ENCODE results near the gene ESR1.
"Not testable (repeated sequence)": the region's sequence is repeated elsewhere in the genome, so short reads cannot be mapped to it uniquely, and the experiment has no call there.

ESR1 gene

GRCh38 chr6:152059909-152060308 is 252.4 kb downstream of the ESR1 start:
- no peak overlapping the region for H3K27ac ChIP-seq
- TF ChIP-seq CTCF (conservative IDR thresholded peaks at IDR 0.05) = no peak

GRCh38 chr6:152062476-152062875 is 255.0 kb downstream of the ESR1 start:
- no peak for TF ChIP-seq CTCF (conservative IDR thresholded peaks at IDR 0.05)
- H3K27ac ChIP-seq = no peak overlapping the region

GRCh38 chr6:152063170-152063921 is 255.9 kb downstream of the ESR1 start:
- peak overlapping the region; percentile 36 for H3K27ac ChIP-seq
- no peak for TF ChIP-seq CTCF (conservative IDR thresholded peaks at IDR 0.05)

GRCh38 chr6:152068622-152069261 is 261.3 kb downstream of the ESR1 start:
- no peak for TF ChIP-seq CTCF (conservative IDR thresholded peaks at IDR 0.05)
- H3K27ac ChIP-seq = no peak overlapping the region

GRCh38 chr6:152070556-152070955 is 263.1 kb downstream of the ESR1 start:
- no peak; the same call in 1 of the 2 replicates for TF ChIP-seq CTCF (conservative IDR thresholded peaks at IDR 0.05)
- no peak overlapping the region for H3K27ac ChIP-seq

- H3K27ac ChIP-seq = no peak overlapping the region
- TF ChIP-seq CTCF (conservative IDR thresholded peaks at IDR 0.05) = no peak
Measured at GRCh38 chr6:152071318-152071717, 263.8 kb downstream of the ESR1 start.

GRCh38 chr6:152071843-152072242 is 264.4 kb downstream of the ESR1 start:
- H3K27ac ChIP-seq = no peak overlapping the region

GRCh38 chr6:152076242-152076641 is 268.8 kb downstream of the ESR1 start:
- H3K27ac ChIP-seq = not testable (repeated sequence)

More at GRCh38 chr6:152071843-152072242, 264.4 kb downstream of the ESR1 start:
- TF ChIP-seq CTCF (conservative IDR thresholded peaks at IDR 0.05) = no peak

Data from VCaP (cell line).